CD4-positive, alpha-beta memory T cell (primary cell): ENCODE results near the gene SOX15. TPM values are rescaled to one million over a fixed set of nuclear protein-coding genes. Genes with fewer than 3 reads are reported as not detected.

ENCODE experiments used
- CTCF ChIA-PET: fragments of 350-600 bp; sonication (Branson Sonifier 250); formaldehyde crosslinking; loops from one replicate; lab custom pipeline; 2021; ENCODE audit warnings: inconsistent platforms; ENCODE audit not compliant: partially characterized antibody; lab: Charles Lee
- POLR2A ChIA-PET: fragments of 350-600 bp; sonication (Branson Sonifier 250); formaldehyde crosslinking; loops from one replicate; lab custom pipeline; 2021; ENCODE audit not compliant: partially characterized antibody; lab: Charles Lee
- DNase-seq, 5 donors: peaks; one replicate each; pipeline versions ENCODE4 v3.0.0 to v3.0.0-alpha.2; 2020 to 2022; ENCODE audit warnings: mixed read lengths in 1 of 5
- H3K27ac ChIP-seq: one replicate; pipeline ENCODE4 v1.7.0; 2013; ENCODE audit warnings: low read depth, low read length
- H3K27me3 ChIP-seq: 2 replicates; pipeline ENCODE4 v1.7.0; 2013; ENCODE audit warnings: mild to moderate bottlenecking, low read length, moderate library complexity; ENCODE audit not compliant: insufficient read depth
- H3K36me3 ChIP-seq: 2 replicates; pipeline ENCODE4 v1.7.0; 2013; ENCODE audit warnings: mild to moderate bottlenecking, low read length, moderate library complexity; ENCODE audit not compliant: insufficient read depth
- H3K4me1 ChIP-seq: 2 replicates; pipeline ENCODE4 v1.7.0; 2013; ENCODE audit warnings: mild to moderate bottlenecking, low read length, moderate library complexity; ENCODE audit not compliant: insufficient read depth
- H3K4me3 ChIP-seq, 2 donors: one replicate each; pipeline ENCODE4 v1.7.0; 2013; ENCODE audit warnings: low read length in 2 of 2, mild to moderate bottlenecking in 1 of 2
- H3K9me3 ChIP-seq, 2 donors: one replicate each; pipeline ENCODE4 v1.7.0; 2013; ENCODE audit warnings: low read length in 2 of 2, control low read depth in 1 of 2; ENCODE audit not compliant: control insufficient read depth in 1 of 2
- H3K27ac Mint-ChIP-seq, 7 donors: one replicate each; pipeline ENCODE4 v1.8.0; 2020 to 2021; ENCODE audit warnings: mixed read lengths in 7 of 7, mild to moderate bottlenecking in 6 of 7, inconsistent platforms in 3 of 7, moderate library complexity in 3 of 7
- H3K27me3 Mint-ChIP-seq, 2 donors: one replicate each; pipeline ENCODE4 v1.8.0; 2020 to 2021; ENCODE audit warnings: mixed read lengths in 2 of 2
- H3K36me3 Mint-ChIP-seq, 2 donors: one replicate each; pipeline ENCODE4 v1.8.0; 2020 to 2021; ENCODE audit warnings: mixed read lengths in 2 of 2, inconsistent platforms in 1 of 2, mild to moderate bottlenecking in 1 of 2
- H3K4me1 Mint-ChIP-seq, 4 donors: one replicate each; pipeline ENCODE4 v1.8.0; 2020 to 2021; ENCODE audit warnings: mixed read lengths in 4 of 4, mild to moderate bottlenecking in 1 of 4
- H3K4me3 Mint-ChIP-seq, 8 donors: one replicate each; pipeline ENCODE4 v1.8.0; 2020 to 2021; ENCODE audit warnings: mixed read lengths in 8 of 8, mild to moderate bottlenecking in 7 of 8, moderate library complexity in 6 of 8, inconsistent platforms in 3 of 8
- H3K9me3 Mint-ChIP-seq, 8 donors: one replicate each; pipeline ENCODE4 v1.8.0; 2020 to 2021; ENCODE audit warnings: mixed read lengths in 8 of 8, mild to moderate bottlenecking in 5 of 8, inconsistent platforms in 3 of 8, moderate library complexity in 1 of 8
- intact Hi-C: fragments of 100-400 bp; cut with micrococcal nuclease; formaldehyde crosslinking; loops from one replicate; pipeline ENCODE4 v1.15.1; 2023
- polyA plus RNA-seq, 2 donors: library from polyadenylated mRNA; unstranded; fragments of 300-500 nt; fragmentation: Illumina TruSeq; gene quantifications; one replicate each; pipeline ENCODE4 v1.2.3, GENCODE V29; 2021
- total RNA-seq, 2 experiments: library from RNA; stranded (reverse); gene quantifications; one replicate each; pipeline ENCODE4 v1.2.3, GENCODE V29; 2021

The SOX15 gene
- total and polyA plus RNA-seq, 4 experiments from 2014 or later, result 1.0 to 1.1 TPM; not detected in 2

- no peak for DNase-seq
These were observed 15.5 kb downstream of the SOX15 start for GRCh38 chr17:7574176-7574953.

GRCh38 chr17:7573324-7574080 lies 16.4 kb downstream of the SOX15 start:
- no peaks in the 10 kb centered on the region for H3K9me3 ChIP-seq
- peaks cover 29 to 70% (median 47%) of the 10 kb centered on the region in 4 donors for H3K4me1 Mint-ChIP-seq
- intact Hi-C loops, result loop anchor here (2.0 to 5.0 kb wide), 8 partner anchors 25 to 526 kb away; partner anchors contain the start of genes CTDNEP1, CYB5D1, EIF5A and ELP5
- POLR2A ChIA-PET, result interaction anchor here (0.6 to 8.6 kb wide), 23 partner anchors 7 to 336 kb away, joined by 3 to 220 read pairs (median 6); partner anchors contain the start of genes CD68, FXR2, GABARAP and MPDU1
- CTCF ChIA-PET, result interaction anchor here (1.0 to 4.2 kb wide), 8 partner anchors 11 to 137 kb away, joined by 3 to 30 read pairs (median 8); partner anchors contain the start of genes FXR2, MPDU1, SENP3 and SOX15
- no peaks in the 10 kb centered on the region for H3K27me3 ChIP-seq
- H3K27ac ChIP-seq, result peak overlapping the region; percentile 97
- peak overlapping the region; percentile 57 to 93 for H3K4me3 ChIP-seq
- H3K9me3 Mint-ChIP-seq, result peaks cover 0 to 15% (median 0%) of the 10 kb centered on the region in 8 donors
- H3K36me3 ChIP-seq, result peaks cover 58% of the 10 kb centered on the region
- peaks cover 48% of the 10 kb centered on the region for H3K4me1 ChIP-seq
- no peaks in the 10 kb centered on the region for H3K27me3 Mint-ChIP-seq
- H3K4me3 Mint-ChIP-seq, result peak overlapping the region; percentile 94 to 100 (median 98)
- peak; percentile 90 to 94 (median 92) for DNase-seq
- peak overlapping the region; percentile 98 to 100 (median 99) for H3K27ac Mint-ChIP-seq
- peaks cover 67 to 86% of the 10 kb centered on the region in 2 donors for H3K36me3 Mint-ChIP-seq

More at GRCh38 chr17:7574176-7574953, 15.5 kb downstream of the SOX15 start:
- Histone ChIP-seq H3K27ac (peak overlapping the region; percentile 97), H3K27me3 (no peaks in the 10 kb centered on the region), H3K9me3 (no peaks in the 10 kb centered on the region), H3K36me3 (peaks cover 63% of the 10 kb centered on the region), H3K4me1 (peaks cover 56% of the 10 kb centered on the region), H3K4me3 (peak overlapping the region; percentile 47 to 93)
- Mint-ChIP-seq H3K4me1 (peaks cover 33 to 77% (median 54%) of the 10 kb centered on the region in 4 donors), H3K36me3 (peaks cover 67 to 87% of the 10 kb centered on the region in 2 donors), H3K27me3 (no peaks in the 10 kb centered on the region), H3K27ac (peak overlapping the region; percentile 81 to 99 (median 99)), H3K9me3 (peaks cover 0 to 19% (median 0%) of the 10 kb centered on the region in 8 donors), H3K4me3 (peak overlapping the region; percentile 82 to 100 (median 98))
- intact Hi-C loops, result loop anchor here (5.0 kb wide), 3 partner anchors 283 to 527 kb away; partner anchors contain the start of genes CTDNEP1, CYB5D1, ELP5 and NAA38
- CTCF ChIA-PET, result interaction anchor here (0.7 to 2.9 kb wide), 9 partner anchors 10 to 218 kb away, joined by 3 to 18 read pairs (median 5); partner anchors contain the start of genes FXR2, MPDU1, SENP3 and SOX15
- POLR2A ChIA-PET, result interaction anchor here (0.6 to 8.6 kb wide), 22 partner anchors 11 to 562 kb away, joined by 3 to 220 read pairs (median 6); partner anchors contain the start of genes GABARAP, MPDU1, NEURL4 and POLR2A

- Histone ChIP-seq H3K27me3 (no peaks in the 10 kb centered on the region), H3K27ac (peak overlapping the region; percentile 97), H3K4me3 (peak overlapping the region; percentile 57 to 93), H3K36me3 (peaks cover 51% of the 10 kb centered on the region), H3K4me1 (peaks cover 44% of the 10 kb centered on the region), H3K9me3 (no peaks in the 10 kb centered on the region)
- ChIA-PET POLR2A (interaction anchor here (1.0 to 8.6 kb wide), 21 partner anchors 7 to 335 kb away, joined by 3 to 220 read pairs (median 6); partner anchors contain the start of genes CD68, FXR2, GABARAP and MPDU1), CTCF (interaction anchor here (1.0 to 4.2 kb wide), 6 partner anchors 11 to 136 kb away, joined by 3 to 30 read pairs (median 6); partner anchors contain the start of genes FXR2, MPDU1, SENP3 and TP53)
- H3K27ac Mint-ChIP-seq, result peak overlapping the region; percentile 98 to 100 (median 99)
- peaks cover 61 to 79% of the 10 kb centered on the region in 2 donors for H3K36me3 Mint-ChIP-seq
- peaks cover 25 to 62% (median 41%) of the 10 kb centered on the region in 4 donors for H3K4me1 Mint-ChIP-seq
- H3K9me3 Mint-ChIP-seq, result peaks cover 0 to 15% (median 0%) of the 10 kb centered on the region in 8 donors
- H3K27me3 Mint-ChIP-seq, result no peaks in the 10 kb centered on the region
- DNase-seq, result peak; percentile 100
- H3K4me3 Mint-ChIP-seq, result peak overlapping the region; percentile 94 to 100 (median 98)
- intact Hi-C loops, result loop anchor here (1.0 to 5.0 kb wide), 14 partner anchors 11 to 525 kb away; partner anchors contain the start of genes CTDNEP1, CYB5D1, EIF5A and ELP5
These were observed 17.1 kb downstream of the SOX15 start for GRCh38 chr17:7572588-7573323.

DNA sequence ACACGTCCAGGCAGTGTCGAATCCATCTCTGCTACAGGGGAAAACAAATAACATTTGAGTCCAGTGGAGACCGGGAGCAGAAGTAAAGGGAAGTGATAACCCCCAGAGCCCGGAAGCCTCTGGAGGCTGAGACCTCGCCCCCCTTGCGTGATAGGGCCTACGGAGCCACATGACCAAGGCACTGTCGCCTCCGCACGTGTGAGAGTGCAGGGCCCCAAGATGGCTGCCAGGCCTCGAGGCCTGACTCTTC lies 17.6 kb downstream of the SOX15 start:
- peaks cover 40% of the 10 kb centered on the region for H3K4me1 ChIP-seq
- Mint-ChIP-seq H3K27me3 (no peaks in the 10 kb centered on the region), H3K27ac (peak overlapping the region; percentile 98 to 100 (median 99)), H3K4me1 (peaks cover 28 to 59% (median 39%) of the 10 kb centered on the region in 4 donors), H3K36me3 (peaks cover 61 to 79% of the 10 kb centered on the region in 2 donors), H3K4me3 (peak overlapping the region; percentile 94 to 100 (median 98)), H3K9me3 (peaks cover 0 to 15% (median 0%) of the 10 kb centered on the region in 8 donors)
- no peaks in the 10 kb centered on the region for H3K27me3 ChIP-seq
- DNase-seq, result no peak
- H3K36me3 ChIP-seq, result peaks cover 50% of the 10 kb centered on the region
- POLR2A ChIA-PET, result interaction anchor here (1.0 to 8.6 kb wide), 14 partner anchors 8 to 333 kb away, joined by 3 to 220 read pairs (median 8); partner anchors contain the start of genes CD68, FXR2, MPDU1 and PHF23
- H3K9me3 ChIP-seq, result no peaks in the 10 kb centered on the region
- CTCF ChIA-PET, result interaction anchor here (1.5 to 4.2 kb wide), 3 partner anchors 11 to 43 kb away, joined by 4 to 30 read pairs (median 8); partner anchors contain the start of genes FXR2 and SENP3
- H3K27ac ChIP-seq, result peak overlapping the region; percentile 87
- intact Hi-C loops, result loop anchor here (1.0 to 5.0 kb wide), 14 partner anchors 11 to 525 kb away; partner anchors contain the start of genes CTDNEP1, CYB5D1, EIF5A and ELP5
- H3K4me3 ChIP-seq, result peak overlapping the region; percentile 66 to 89

GRCh38 chr17:7570351-7570750 lies 19.5 kb downstream of the SOX15 start:
- peaks cover 42% of the 10 kb centered on the region for H3K36me3 ChIP-seq
- POLR2A ChIA-PET, result interaction anchor here (6.6 to 8.6 kb wide), 4 partner anchors 7 to 117 kb away, joined by 48 to 220 read pairs (median 84); partner anchors contain the start of genes MPDU1, POLR2A, SENP3 and SOX15

More at GRCh38 chr17:7570351-7570750, 19.5 kb downstream of the SOX15 start:
- H3K27me3 Mint-ChIP-seq, result no peaks in the 10 kb centered on the region
- CTCF ChIA-PET, result interaction anchor here (2.7 to 4.2 kb wide), 2 partner anchors 10 to 15 kb away, joined by 8 to 30 read pairs; partner anchors contain the start of gene SENP3
- H3K4me1 Mint-ChIP-seq, result peaks cover 21 to 40% (median 26%) of the 10 kb centered on the region in 4 donors
- Histone ChIP-seq H3K4me3 (no peak overlapping the region), H3K4me1 (peaks cover 21% of the 10 kb centered on the region), H3K27me3 (no peaks in the 10 kb centered on the region), H3K27ac (no peak overlapping the region), H3K9me3 (no peaks in the 10 kb centered on the region)
- intact Hi-C loops, result loop anchor here (5.0 kb wide), 3 partner anchors 287 to 523 kb away; partner anchors contain the start of genes CTDNEP1, CYB5D1, ELP5 and NAA38
- DNase-seq, result no peak
- peak overlapping the region in 1 of 8 donors; percentile 52 for H3K4me3 Mint-ChIP-seq
- peak overlapping the region in 4 of 7 donors; percentile 15 to 87 (median 62) for H3K27ac Mint-ChIP-seq
- peaks cover 47 to 75% of the 10 kb centered on the region in 2 donors for H3K36me3 Mint-ChIP-seq
- H3K9me3 Mint-ChIP-seq, result peaks cover 0 to 10% (median 0%) of the 10 kb centered on the region in 8 donors
